ENCODE data around the gene EIF4H.
"Not testable (repeated sequence)": the region's sequence is repeated elsewhere in the genome, so short reads cannot be mapped to it uniquely, and the experiment has no call there.

The EIF4H gene

GRCh38 chr7:74173491-74173865, 678 bp upstream of the EIF4H start:
- no peak for DNase-seq

- DNase-seq, result peak; percentile 88
Observed at GRCh38 chr7:74174606-74175082, 488 bp downstream of the EIF4H start.

- no peak for DNase-seq
Observed at GRCh38 chr7:74175340-74175739, 1.2 kb downstream of the EIF4H start.

GRCh38 chr7:74176555-74176954, 2.4 kb downstream of the EIF4H start:
- DNase-seq, result no peak

GRCh38 chr7:74178632-74179031, 4.5 kb downstream of the EIF4H start:
- peak; percentile 19 for DNase-seq

- DNase-seq, result no peak
Observed at GRCh38 chr7:74179935-74180604, 5.9 kb downstream of the EIF4H start.

- no peak for DNase-seq
Observed at GRCh38 chr7:74180866-74181265, 6.7 kb downstream of the EIF4H start.

GRCh38 chr7:74181821-74182220, 7.7 kb downstream of the EIF4H start:
- no peak for DNase-seq

- no peak for DNase-seq
Observed at GRCh38 chr7:74182453-74183090, 8.4 kb downstream of the EIF4H start.

GRCh38 chr7:74183142-74183541, 9.0 kb downstream of the EIF4H start:
- no peak for DNase-seq

GRCh38 chr7:74183653-74184450, 9.7 kb downstream of the EIF4H start:
- DNase-seq, result no peak

GRCh38 chr7:74185016-74185415, 10.9 kb downstream of the EIF4H start:
- DNase-seq, result no peak

GRCh38 chr7:74185636-74186035, 11.5 kb downstream of the EIF4H start:
- no peak for DNase-seq

- no peak for DNase-seq
Observed at GRCh38 chr7:74187915-74188675, 13.9 kb downstream of the EIF4H start.

GRCh38 chr7:74190259-74190658, 16.1 kb downstream of the EIF4H start:
- DNase-seq, result no peak

- DNase-seq, result no peak
Observed at GRCh38 chr7:74191231-74191630, 17.1 kb downstream of the EIF4H start.

- no peak for DNase-seq
Observed at GRCh38 chr7:74193054-74193453, 18.9 kb downstream of the EIF4H start.

GRCh38 chr7:74193913-74194312, 19.8 kb downstream of the EIF4H start:
- no peak for DNase-seq

GRCh38 chr7:74194686-74195085, 20.5 kb downstream of the EIF4H start:
- DNase-seq, result no peak

- DNase-seq, result not testable (repeated sequence)
Observed at GRCh38 chr7:74195139-74195860, 21.1 kb downstream of the EIF4H start.

GRCh38 chr7:74195968-74196654, 22.0 kb downstream of the EIF4H start:
- not testable (repeated sequence) for DNase-seq
